SK-N-SH treated with all-trans-retinoic acid at 6 μM for 48 hours (cell line): ENCODE measurements around the gene NOP56.

Experiments
- ATAC-seq: fragments of 200-7000 bp; cut with Tn5 transposase; 3 replicates; pipeline ENCODE4 v1.9.1; 2020; ENCODE audit warnings: mild to moderate bottlenecking, moderate library complexity
- BACH2 ChIP-seq: fragments of 250-450 bp; sonication (Bioruptor Pico); IDR thresholded peaks from 2 replicates; pipeline ENCODE4 v1.9.0; 2021; ENCODE audit warnings: mild to moderate bottlenecking, borderline replicate concordance
- CREB5 ChIP-seq: fragments of 250-450 bp; sonication (Bioruptor Pico); IDR thresholded peaks from 2 replicates; pipeline ENCODE4 v1.5.1; 2020; ENCODE audit warnings: low read depth, mild to moderate bottlenecking, moderate library complexity
- CSRNP3 ChIP-seq: fragments of 250-450 bp; sonication (Bioruptor Pico); IDR thresholded peaks from 2 replicates; pipeline ENCODE4 v1.5.1; 2021; ENCODE audit warnings: mild to moderate bottlenecking, moderate library complexity
- ESRRG ChIP-seq: fragments of 250-450 bp; sonication (Bioruptor Pico); IDR thresholded peaks from 2 replicates; pipeline ENCODE4 v1.6.1; 2021; ENCODE audit warnings: mild to moderate bottlenecking
- GLIS3 ChIP-seq: fragments of 250-450 bp; sonication (Bioruptor Pico); IDR thresholded peaks from 2 replicates; pipeline ENCODE4 v1.5.0; 2020; ENCODE audit warnings: mild to moderate bottlenecking, moderate library complexity
- ISL1 ChIP-seq: fragments of 250-450 bp; sonication (Bioruptor Pico); IDR thresholded peaks from 2 replicates; pipeline ENCODE4 v2.1.2; 2022; ENCODE audit warnings: mild to moderate bottlenecking, moderate library complexity
- OSR1 ChIP-seq: fragments of 250-450 bp; sonication (Bioruptor Pico); IDR thresholded peaks from 2 replicates; pipeline ENCODE4 v1.8.0; 2022; ENCODE audit warnings: moderate library complexity, mild to moderate bottlenecking, inconsistent platforms
- POU6F1 ChIP-seq: fragments of 250-450 bp; sonication (Bioruptor Pico); IDR thresholded peaks from 2 replicates; pipeline ENCODE4 v1.8.0; 2021; ENCODE audit warnings: low read depth, mild to moderate bottlenecking, moderate library complexity, borderline replicate concordance
- PPARA ChIP-seq: fragments of 250-450 bp; sonication (Bioruptor Pico); IDR thresholded peaks from 2 replicates; pipeline ENCODE4 v1.5.0; 2020; ENCODE audit warnings: mild to moderate bottlenecking, borderline replicate concordance
- RARB ChIP-seq: fragments of 250-450 bp; sonication (Bioruptor Pico); IDR thresholded peaks from 2 replicates; pipeline ENCODE4 v1.8.0; 2021; ENCODE audit warnings: mild to moderate bottlenecking, moderate library complexity
- SNAI2 ChIP-seq: fragments of 250-450 bp; sonication (Bioruptor Pico); IDR thresholded peaks from 2 replicates; pipeline ENCODE4 v1.5.0; 2020; ENCODE audit warnings: mild to moderate bottlenecking, moderate library complexity
- TCF4 ChIP-seq: fragments of 250-450 bp; sonication (Bioruptor Pico); IDR thresholded peaks from 2 replicates; pipeline ENCODE4 v1.8.0; 2021; ENCODE audit warnings: mild to moderate bottlenecking, moderate library complexity, borderline replicate concordance
- TOX ChIP-seq: fragments of 250-450 bp; sonication (Bioruptor Pico); IDR thresholded peaks from 2 replicates; pipeline ENCODE4 v1.8.0; 2021; ENCODE audit warnings: mild to moderate bottlenecking, moderate library complexity, borderline replicate concordance
- ZC3H10 ChIP-seq: fragments of 250-450 bp; sonication (Bioruptor Pico); IDR thresholded peaks from 2 replicates; pipeline ENCODE4 v1.5.1; 2021; ENCODE audit warnings: mild to moderate bottlenecking, moderate library complexity
- ZFP3 ChIP-seq: fragments of 250-450 bp; sonication (Bioruptor Pico); IDR thresholded peaks from 2 replicates; pipeline ENCODE4 v1.5.0; 2020; ENCODE audit warnings: mild to moderate bottlenecking, moderate library complexity
- ZFP30 ChIP-seq: fragments of 450-650 bp; formaldehyde crosslinking; IDR thresholded peaks from 2 replicates; pipeline ENCODE4 v1.5.0; 2022; ENCODE audit warnings: mild to moderate bottlenecking, moderate library complexity
- ZNF565 ChIP-seq: fragments of 450-650 bp; formaldehyde crosslinking; conservative IDR thresholded peaks from 2 replicates; pipeline ENCODE4 v1.5.0; 2020; ENCODE audit warnings: low read depth, mild to moderate bottlenecking, moderate library complexity
- ZNF70 ChIP-seq: fragments of 450-650 bp; formaldehyde crosslinking; IDR thresholded peaks from 2 replicates; pipeline ENCODE4 v1.5.0; 2020; ENCODE audit warnings: mild to moderate bottlenecking, moderate library complexity
- ZNF8 ChIP-seq: fragments of 450-650 bp; formaldehyde crosslinking; IDR thresholded peaks from 2 replicates; pipeline ENCODE4 v1.5.0; 2020; ENCODE audit warnings: mild to moderate bottlenecking, moderate library complexity

NOP56 gene

GRCh38 chr20:2640899-2641298, 11.5 kb upstream of the NOP56 start (continued):
- TF ChIP-seq POU6F1 (CRISPR knock-in tag) (no peak), BACH2 (CRISPR knock-in tag) (no peak), TOX (CRISPR knock-in tag) (no peak), ISL1 (CRISPR knock-in tag) (no peak), ZFP3 (CRISPR knock-in tag) (no peak), PPARA (CRISPR knock-in tag) (no peak), ESRRG (CRISPR knock-in tag) (no peak)

- ATAC-seq = no peak
- no peak for TF ChIP-seq ZFP3 (CRISPR knock-in tag)
- no peak for TF ChIP-seq ZNF565
- TF ChIP-seq BACH2 (CRISPR knock-in tag) = no peak
- no peak for TF ChIP-seq RARB (CRISPR knock-in tag)
- no peak for TF ChIP-seq SNAI2
- no peak for TF ChIP-seq CSRNP3
- no peak for TF ChIP-seq ESRRG (CRISPR knock-in tag)
- no peak for TF ChIP-seq ZNF70 (CRISPR knock-in tag)
- TF ChIP-seq POU6F1 (CRISPR knock-in tag) = no peak
- no peak for TF ChIP-seq ZFP30
- TF ChIP-seq TCF4 (CRISPR knock-in tag) = no peak
- TF ChIP-seq CREB5 = no peak
- TF ChIP-seq TOX (CRISPR knock-in tag) = no peak
- TF ChIP-seq ZNF8 (CRISPR knock-in tag) = no peak
These were observed 8.7 kb upstream of the NOP56 start for GRCh38 chr20:2643708-2644107.

- TF ChIP-seq TCF4 (CRISPR knock-in tag) (no peak), ZFP30 (no peak), ZNF565 (no peak), CSRNP3 (no peak), OSR1 (CRISPR knock-in tag) (no peak), GLIS3 (CRISPR knock-in tag) (no peak), CREB5 (no peak), ZC3H10 (CRISPR knock-in tag) (no peak), ZFP3 (CRISPR knock-in tag) (no peak), ZNF8 (CRISPR knock-in tag) (no peak), BACH2 (CRISPR knock-in tag) (no peak), POU6F1 (CRISPR knock-in tag) (no peak), ZNF70 (CRISPR knock-in tag) (no peak), PPARA (CRISPR knock-in tag) (no peak)
- peak; percentile 67 for ATAC-seq
These were observed 508 bp downstream of the NOP56 start for GRCh38 chr20:2652724-2653555.
